WERI-Rb-1 (cell line): ENCODE data around the gene DENND2A.

Source experiments
- DNase-seq: peaks from one replicate; pipeline ENCODE4 v3.0.0-alpha.2; 2020
- H3K27ac ChIP-seq: fragments of 250-450 bp; sonication (Bioruptor Pico); 2 replicates; pipeline ENCODE4 v1.5.1; 2020; ENCODE audit warnings: mild to moderate bottlenecking, moderate library complexity
- H3K27me3 ChIP-seq: fragments of 250-450 bp; sonication (Bioruptor Pico); 2 replicates; pipeline ENCODE4 v1.5.1; 2021; ENCODE audit warnings: mild to moderate bottlenecking, low read depth, moderate library complexity; ENCODE audit not compliant: insufficient read depth, severe bottlenecking
- H3K36me3 ChIP-seq: fragments of 250-450 bp; sonication (Bioruptor Pico); 2 replicates; pipeline ENCODE4 v1.5.1; 2020; ENCODE audit warnings: mild to moderate bottlenecking, moderate library complexity
- H3K4me3 ChIP-seq: 2 replicates; pipeline ENCODE4 v1.5.1; 2011; ENCODE audit warnings: low read depth, mild to moderate bottlenecking, control low read depth, low read length
- H3K9me3 ChIP-seq: fragments of 250-450 bp; sonication (Bioruptor Pico); 2 replicates; pipeline ENCODE4 v1.5.1; 2021; ENCODE audit warnings: mild to moderate bottlenecking, moderate library complexity; ENCODE audit not compliant: severe bottlenecking
- CTCF ChIP-seq: IDR thresholded peaks from 2 replicates; pipeline ENCODE4 v1.5.1; 2011; ENCODE audit warnings: low read depth, mild to moderate bottlenecking, control low read depth, inconsistent platforms, low read length

Gene DENND2A

GRCh38 chr7:140595468-140596092 lies 45.0 kb downstream of the DENND2A start:
- TF ChIP-seq CTCF: no peak
- H3K4me3 ChIP-seq: no peak overlapping the region
- H3K27me3 ChIP-seq: no peaks in the 10 kb centered on the region
- no peak for DNase-seq
- H3K36me3 ChIP-seq: peaks cover 35% of the 10 kb centered on the region
- no peak overlapping the region for H3K27ac ChIP-seq
- H3K9me3 ChIP-seq: no peaks in the 10 kb centered on the region

GRCh38 chr7:140594131-140594691 lies 46.4 kb downstream of the DENND2A start:
- Histone ChIP-seq H3K36me3 (peaks cover 22% of the 10 kb centered on the region), H3K27me3 (no peaks in the 10 kb centered on the region), H3K9me3 (no peaks in the 10 kb centered on the region), H3K27ac (no peak overlapping the region), H3K4me3 (no peak overlapping the region)
- no peak for DNase-seq
- no peak for TF ChIP-seq CTCF

- Histone ChIP-seq H3K36me3 (peaks cover 18% of the 10 kb centered on the region), H3K4me3 (no peak overlapping the region), H3K27me3 (no peaks in the 10 kb centered on the region), H3K9me3 (no peaks in the 10 kb centered on the region), H3K27ac (no peak overlapping the region)
- TF ChIP-seq CTCF: no peak
- DNase-seq: no peak
Measured at GRCh38 chr7:140593672-140593982, 47.0 kb downstream of the DENND2A start.

- H3K4me3 ChIP-seq: no peak overlapping the region
- no peaks in the 10 kb centered on the region for H3K9me3 ChIP-seq
- no peak overlapping the region for H3K27ac ChIP-seq
- TF ChIP-seq CTCF: no peak
- H3K36me3 ChIP-seq: peaks cover 17% of the 10 kb centered on the region
- no peaks in the 10 kb centered on the region for H3K27me3 ChIP-seq
- no peak for DNase-seq
Measured at GRCh38 chr7:140592964-140593671, 47.5 kb downstream of the DENND2A start.

DNA sequence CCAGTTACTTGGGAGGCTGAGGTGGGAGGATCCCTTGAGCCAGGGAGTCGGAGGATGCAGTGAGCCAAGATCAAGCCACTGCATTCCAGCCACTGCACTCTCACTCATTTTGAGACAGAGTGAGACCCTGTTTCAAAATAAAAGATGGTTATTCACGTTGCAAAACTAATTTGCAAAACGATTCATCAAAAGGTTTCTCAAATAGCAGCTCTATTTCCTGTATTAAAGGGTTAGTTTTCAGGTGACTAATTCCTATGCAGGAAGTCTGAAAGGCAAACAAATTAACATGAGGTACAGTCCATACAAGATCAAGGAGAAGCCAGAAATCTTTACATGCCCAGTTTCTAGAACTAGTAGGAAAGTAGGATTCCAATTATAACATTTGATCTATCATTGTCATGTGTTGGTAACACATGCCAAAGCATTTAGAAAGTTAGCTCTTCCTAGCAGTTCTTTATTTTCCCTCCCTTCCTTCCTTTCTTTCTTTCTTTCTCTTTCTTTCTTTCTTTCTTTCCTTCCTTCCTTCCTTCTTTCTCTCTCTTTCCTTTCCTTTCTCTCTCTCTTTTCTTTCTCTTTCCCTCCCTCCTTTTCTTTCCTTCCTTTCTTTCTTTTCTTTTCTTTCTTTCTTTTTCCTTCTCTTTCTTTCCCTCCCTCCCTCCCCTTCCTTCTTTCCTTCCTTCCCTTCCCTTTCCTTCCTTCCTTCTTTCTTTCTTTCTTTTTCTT lies 49.3 kb downstream of the DENND2A start:
- Histone ChIP-seq H3K9me3 (no peaks in the 10 kb centered on the region), H3K4me3 (no peak overlapping the region), H3K27ac (no peak overlapping the region), H3K36me3 (peaks cover 26% of the 10 kb centered on the region), H3K27me3 (no peaks in the 10 kb centered on the region)
- DNase-seq: no peak
- TF ChIP-seq CTCF: no peak
